22Rv1 (cell line): ENCODE measurements around the gene SLC26A3.

Experiments used
- ZFX ChIP-seq: fragments of 450-650 bp; IDR thresholded peaks from 2 replicates; pipeline ENCODE4 v1.6.1; 2017; ENCODE audit warnings: antibody characterized with exemption, borderline replicate concordance
- TF ChIP-seq, protein P1 (sequence below): fragments of 450-650 bp; IDR thresholded peaks from 2 replicates; pipeline ENCODE4 v1.5.1; 2017; ENCODE audit warnings: mild to moderate bottlenecking

DNA sequence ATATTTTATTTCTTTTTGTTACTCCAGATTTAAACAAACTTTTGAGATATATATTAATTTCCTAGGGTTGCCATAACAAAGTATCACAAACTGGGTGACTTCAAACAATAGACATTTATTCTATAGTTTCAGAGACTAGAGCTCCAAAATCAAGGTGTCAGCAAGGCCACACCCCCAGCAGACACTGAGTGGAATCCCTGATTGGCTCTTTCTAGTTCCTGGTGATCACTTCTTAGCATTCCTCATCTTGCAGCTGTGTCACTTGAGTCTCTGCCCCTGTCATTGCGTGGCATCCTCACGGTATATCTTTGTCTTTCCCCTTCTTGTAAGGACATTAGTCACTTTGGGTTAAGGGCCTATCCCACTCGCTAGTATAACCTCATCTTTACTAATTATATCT, 7.6 kb upstream of the SLC26A3 start:
- TF ChIP-seq, protein P1, sequence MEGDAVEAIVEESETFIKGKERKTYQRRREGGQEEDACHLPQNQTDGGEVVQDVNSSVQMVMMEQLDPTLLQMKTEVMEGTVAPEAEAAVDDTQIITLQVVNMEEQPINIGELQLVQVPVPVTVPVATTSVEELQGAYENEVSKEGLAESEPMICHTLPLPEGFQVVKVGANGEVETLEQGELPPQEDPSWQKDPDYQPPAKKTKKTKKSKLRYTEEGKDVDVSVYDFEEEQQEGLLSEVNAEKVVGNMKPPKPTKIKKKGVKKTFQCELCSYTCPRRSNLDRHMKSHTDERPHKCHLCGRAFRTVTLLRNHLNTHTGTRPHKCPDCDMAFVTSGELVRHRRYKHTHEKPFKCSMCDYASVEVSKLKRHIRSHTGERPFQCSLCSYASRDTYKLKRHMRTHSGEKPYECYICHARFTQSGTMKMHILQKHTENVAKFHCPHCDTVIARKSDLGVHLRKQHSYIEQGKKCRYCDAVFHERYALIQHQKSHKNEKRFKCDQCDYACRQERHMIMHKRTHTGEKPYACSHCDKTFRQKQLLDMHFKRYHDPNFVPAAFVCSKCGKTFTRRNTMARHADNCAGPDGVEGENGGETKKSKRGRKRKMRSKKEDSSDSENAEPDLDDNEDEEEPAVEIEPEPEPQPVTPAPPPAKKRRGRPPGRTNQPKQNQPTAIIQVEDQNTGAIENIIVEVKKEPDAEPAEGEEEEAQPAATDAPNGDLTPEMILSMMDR: no peak
- no peak for TF ChIP-seq ZFX
